HL-60 (cell line): ENCODE results near the gene HAUS1.
A peak's percentile ranks its signal among the peaks of the same experiment; 100 is the strongest.

Experiments used
- DNase-seq, 2 experiments: peaks; one replicate each; pipeline ENCODE4 v3.0.0-alpha.2; 2010 to 2020; ENCODE audit warnings: low read depth in 1 of 2, low spot score in 1 of 2
- H3K27ac ChIP-seq: fragments of 250-450 bp; sonication (Bioruptor Pico); replicated peaks from 2 replicates; pipeline ENCODE4 v1.5.1; 2020; ENCODE audit warnings: mild to moderate bottlenecking, moderate library complexity
- H3K27me3 ChIP-seq: fragments of 250-450 bp; sonication (Bioruptor Pico); 2 replicates; pipeline ENCODE4 v1.5.1; 2021; ENCODE audit warnings: mild to moderate bottlenecking, moderate library complexity; ENCODE audit not compliant: insufficient read depth, poor library complexity, severe bottlenecking
- H3K4me3 ChIP-seq: replicated peaks from 2 replicates; pipeline ENCODE4 v1.5.1; 2011; ENCODE audit warnings: mild to moderate bottlenecking, control low read depth, low read length; ENCODE audit not compliant: insufficient read depth
- CTCF ChIP-seq: IDR thresholded peaks from one replicate; pipeline ENCODE4 v1.5.1; 2011; ENCODE audit warnings: low read length, control low read depth, inconsistent platforms; ENCODE audit not compliant: insufficient read depth
- GABPA ChIP-seq: IDR thresholded peaks from 2 replicates; pipeline ENCODE4 v1.6.1; 2012; ENCODE audit warnings: low read depth
- POLR2AphosphoS5 ChIP-seq: IDR thresholded peaks from 2 replicates; pipeline ENCODE4 v1.6.1; 2012; ENCODE audit warnings: low read depth
- REST ChIP-seq: IDR thresholded peaks from 2 replicates; pipeline ENCODE4 v1.6.1; 2012; ENCODE audit warnings: low read depth; ENCODE audit not compliant: insufficient replicate concordance
- SPI1 ChIP-seq: IDR thresholded peaks from 2 replicates; pipeline ENCODE4 v1.6.1; 2012; ENCODE audit warnings: low read depth, mild to moderate bottlenecking, borderline replicate concordance

Gene HAUS1

GRCh38 chr18:46166261-46166970, 62.2 kb downstream of the HAUS1 start:
- Histone ChIP-seq H3K27ac (no peak overlapping the region), H3K4me3 (no peak overlapping the region), H3K27me3 (no peaks in the 10 kb centered on the region)
- no peak for DNase-seq
- TF ChIP-seq CTCF (no peak), SPI1 (no peak), POLR2AphosphoS5 (no peak), REST (no peak), GABPA (no peak)

- Histone ChIP-seq H3K4me3 (peak overlapping the region; percentile 1; the same call in 1 of the 2 replicates), H3K27me3 (no peaks in the 10 kb centered on the region), H3K27ac (peak overlapping the region; percentile 10)
- peak; percentile 16 for TF ChIP-seq REST
- no peak for TF ChIP-seq GABPA
- TF ChIP-seq SPI1 = peak; percentile 98
- TF ChIP-seq CTCF = no peak
- TF ChIP-seq POLR2AphosphoS5 = peak; percentile 87
- DNase-seq = peak; percentile 41 to 93
These were observed 63.8 kb downstream of the HAUS1 start for GRCh38 chr18:46167971-46168370.

GRCh38 chr18:46169464-46169941, 65.3 kb downstream of the HAUS1 start:
- H3K4me3 ChIP-seq = no peak overlapping the region
- no peaks in the 10 kb centered on the region for H3K27me3 ChIP-seq
- no peak for DNase-seq
- TF ChIP-seq SPI1 (no peak), POLR2AphosphoS5 (no peak), GABPA (no peak), CTCF (no peak), REST (no peak)
- H3K27ac ChIP-seq = no peak overlapping the region
